MM.1S (cell line): ENCODE measurements around the gene CHCHD3.

Experiments
- EZH2 ChIP-seq: fragments of 300-600 bp; sonication (generic); optimal IDR thresholded peaks from 2 replicates; pipeline ENCODE3; 2017; ENCODE audit warnings: low read depth, mild to moderate bottlenecking, antibody characterized with exemption, low read length, mixed read lengths
- EZH2phosphoT487 ChIP-seq: fragments of 300-600 bp; sonication (generic); IDR thresholded peaks from 2 replicates; pipeline ENCODE4 v1.6.1; 2018; ENCODE audit warnings: antibody characterized with exemption, low read length
- TF ChIP-seq, protein P1 (sequence below): fragments of 300-600 bp; sonication (generic); IDR thresholded peaks from 2 replicates; pipeline ENCODE4 v1.5.1; 2016; ENCODE audit warnings: antibody characterized with exemption, low read length, mixed read lengths

- TF ChIP-seq, protein P1, sequence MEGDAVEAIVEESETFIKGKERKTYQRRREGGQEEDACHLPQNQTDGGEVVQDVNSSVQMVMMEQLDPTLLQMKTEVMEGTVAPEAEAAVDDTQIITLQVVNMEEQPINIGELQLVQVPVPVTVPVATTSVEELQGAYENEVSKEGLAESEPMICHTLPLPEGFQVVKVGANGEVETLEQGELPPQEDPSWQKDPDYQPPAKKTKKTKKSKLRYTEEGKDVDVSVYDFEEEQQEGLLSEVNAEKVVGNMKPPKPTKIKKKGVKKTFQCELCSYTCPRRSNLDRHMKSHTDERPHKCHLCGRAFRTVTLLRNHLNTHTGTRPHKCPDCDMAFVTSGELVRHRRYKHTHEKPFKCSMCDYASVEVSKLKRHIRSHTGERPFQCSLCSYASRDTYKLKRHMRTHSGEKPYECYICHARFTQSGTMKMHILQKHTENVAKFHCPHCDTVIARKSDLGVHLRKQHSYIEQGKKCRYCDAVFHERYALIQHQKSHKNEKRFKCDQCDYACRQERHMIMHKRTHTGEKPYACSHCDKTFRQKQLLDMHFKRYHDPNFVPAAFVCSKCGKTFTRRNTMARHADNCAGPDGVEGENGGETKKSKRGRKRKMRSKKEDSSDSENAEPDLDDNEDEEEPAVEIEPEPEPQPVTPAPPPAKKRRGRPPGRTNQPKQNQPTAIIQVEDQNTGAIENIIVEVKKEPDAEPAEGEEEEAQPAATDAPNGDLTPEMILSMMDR, result no peak
- TF ChIP-seq EZH2 (no peak), EZH2phosphoT487 (no peak)
These were observed 224.9 kb downstream of the CHCHD3 start for GRCh38 chr7:132857031-132857430.
